GM19455 (cell line): ENCODE results near the gene ARHGEF2.
"Not testable (repeated sequence)": the region's sequence is repeated elsewhere in the genome, so short reads cannot be mapped to it uniquely, and the experiment has no call there.

ENCODE experiments used
- ATAC-seq: cut with Tn5 transposase; IDR thresholded peaks from one replicate; pipeline ENCODE4 v1.9.1; 2021; ENCODE audit not compliant: unreplicated experiment

ARHGEF2 gene

DNA sequence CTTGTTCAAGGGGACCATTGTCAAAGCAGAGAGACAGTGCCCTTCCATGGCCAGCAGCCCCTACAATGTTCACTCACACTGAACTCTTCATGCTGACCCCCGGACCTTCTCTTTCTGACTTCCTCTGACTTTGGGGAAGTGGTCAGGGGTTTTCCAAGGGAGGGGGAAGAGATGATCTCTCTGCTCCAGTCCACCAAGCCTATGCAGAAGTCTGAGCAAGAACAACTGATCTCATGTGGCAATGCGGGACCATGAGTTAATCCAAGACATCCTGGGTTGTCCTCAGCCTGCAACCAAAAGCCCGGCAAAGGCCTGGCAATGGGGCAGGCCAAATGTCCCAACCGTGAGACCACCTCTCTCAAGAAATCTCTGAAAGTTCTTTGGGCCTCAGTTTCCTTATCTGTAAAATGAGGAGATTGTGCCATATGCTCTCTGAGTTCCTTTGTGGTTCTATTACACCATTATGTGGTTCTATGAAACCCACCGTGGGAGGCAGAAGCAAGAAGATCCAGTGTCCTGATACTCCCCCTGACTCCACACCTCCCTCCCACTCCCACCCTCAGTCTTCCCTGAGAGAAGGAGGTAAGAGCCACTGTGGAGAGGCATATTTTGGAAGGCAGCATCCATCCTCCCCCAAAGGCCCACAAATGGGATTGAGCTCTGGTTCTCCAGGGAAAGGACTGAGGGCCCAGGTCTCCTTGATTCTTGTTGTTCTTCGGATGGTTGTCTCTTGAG is 11.8 kb upstream of the ARHGEF2 start:
- no peak for ATAC-seq

DNA sequence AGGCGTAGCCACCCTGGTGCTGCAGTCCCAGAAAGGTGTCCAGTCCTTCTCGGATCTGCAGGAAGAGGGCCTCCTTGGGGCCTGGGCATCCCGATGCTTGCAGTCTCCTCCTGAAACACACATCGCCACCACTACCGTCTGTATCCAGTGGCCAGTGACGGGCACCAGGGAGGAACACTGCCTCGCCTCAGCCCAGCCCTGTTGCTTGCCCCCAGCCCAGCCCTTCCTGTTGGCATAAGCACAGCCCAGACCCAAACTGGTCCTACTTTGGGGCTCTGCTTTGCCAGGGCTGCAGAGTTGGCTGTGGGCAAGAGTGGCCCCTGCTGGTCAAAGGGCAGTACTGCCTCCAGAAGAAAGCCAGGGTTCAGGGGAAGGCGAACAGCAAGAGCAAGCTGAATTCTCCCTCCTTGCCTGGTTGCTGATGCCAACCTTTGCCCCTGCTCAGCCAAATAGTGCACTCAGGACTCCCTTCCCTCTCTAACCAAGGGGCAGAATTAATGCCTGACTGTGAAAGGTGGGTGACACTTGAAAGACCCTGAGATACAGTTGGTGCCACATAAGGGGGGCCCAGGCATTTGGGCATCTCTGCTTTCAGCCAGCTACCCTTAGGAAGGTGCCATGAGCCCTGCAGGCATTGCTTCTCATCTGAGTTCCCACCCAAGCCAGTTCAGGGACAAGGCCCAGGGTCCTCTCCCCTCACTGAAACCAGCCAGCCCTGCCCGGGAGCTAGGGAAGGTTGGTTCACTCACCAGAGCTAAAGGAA is 11.1 kb upstream of the ARHGEF2 start:
- peak; percentile 55 for ATAC-seq

DNA sequence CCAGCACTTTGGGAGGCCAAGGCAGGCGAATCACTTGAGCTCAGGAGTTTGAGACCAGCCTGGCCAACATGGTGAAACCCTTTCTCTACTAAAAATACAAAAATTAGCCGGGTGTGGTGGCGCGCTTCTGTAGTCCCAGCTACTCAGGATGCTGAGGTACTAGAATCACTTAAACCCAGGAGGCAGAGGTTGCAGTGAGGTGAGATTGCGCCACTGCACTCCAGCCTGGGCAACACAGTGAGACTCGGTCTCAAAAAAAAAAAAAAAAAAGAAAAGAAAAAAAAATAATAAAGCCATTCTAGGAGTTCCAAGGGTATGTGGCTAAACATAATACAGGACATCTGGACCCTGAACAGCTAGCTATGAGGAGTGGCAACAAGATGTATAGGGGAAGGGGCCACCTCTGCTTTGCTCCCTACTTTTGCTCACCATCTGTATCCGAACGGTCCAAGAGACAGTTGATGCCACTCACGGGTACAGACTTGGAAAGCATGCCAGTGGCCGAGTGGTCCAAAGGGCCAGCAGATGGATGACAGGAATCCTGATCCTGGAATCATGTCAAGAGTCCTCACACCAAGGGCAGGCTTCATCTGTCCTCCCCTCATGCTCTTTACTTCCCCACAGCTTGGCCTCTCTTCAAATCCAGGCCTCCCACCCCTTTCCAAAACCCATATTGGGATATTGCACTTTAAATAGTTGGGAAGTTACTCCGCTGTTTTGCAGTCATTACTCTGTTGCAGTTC is 6.7 kb upstream of the ARHGEF2 start:
- not testable (repeated sequence) for ATAC-seq

DNA sequence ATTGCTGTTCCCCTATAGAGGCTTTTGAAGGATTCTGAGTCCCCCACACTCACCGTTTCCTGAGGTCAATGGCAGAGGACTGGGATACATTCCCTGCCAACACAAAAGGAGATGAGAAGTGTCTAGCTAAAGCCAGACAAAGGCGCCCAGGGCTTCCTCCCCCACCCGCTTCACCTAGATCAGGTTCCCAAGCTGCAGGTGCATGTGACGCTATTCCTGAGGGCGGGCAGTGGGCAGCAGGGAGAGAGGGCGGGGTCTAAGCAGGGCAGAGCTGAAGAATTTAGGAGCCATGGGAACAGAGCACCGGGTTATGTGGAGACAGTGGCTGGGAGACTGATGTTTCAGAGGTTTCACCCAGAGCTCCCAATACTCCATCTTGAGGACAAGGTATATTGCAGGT is 6.0 kb upstream of the ARHGEF2 start:
- ATAC-seq: no peak

DNA sequence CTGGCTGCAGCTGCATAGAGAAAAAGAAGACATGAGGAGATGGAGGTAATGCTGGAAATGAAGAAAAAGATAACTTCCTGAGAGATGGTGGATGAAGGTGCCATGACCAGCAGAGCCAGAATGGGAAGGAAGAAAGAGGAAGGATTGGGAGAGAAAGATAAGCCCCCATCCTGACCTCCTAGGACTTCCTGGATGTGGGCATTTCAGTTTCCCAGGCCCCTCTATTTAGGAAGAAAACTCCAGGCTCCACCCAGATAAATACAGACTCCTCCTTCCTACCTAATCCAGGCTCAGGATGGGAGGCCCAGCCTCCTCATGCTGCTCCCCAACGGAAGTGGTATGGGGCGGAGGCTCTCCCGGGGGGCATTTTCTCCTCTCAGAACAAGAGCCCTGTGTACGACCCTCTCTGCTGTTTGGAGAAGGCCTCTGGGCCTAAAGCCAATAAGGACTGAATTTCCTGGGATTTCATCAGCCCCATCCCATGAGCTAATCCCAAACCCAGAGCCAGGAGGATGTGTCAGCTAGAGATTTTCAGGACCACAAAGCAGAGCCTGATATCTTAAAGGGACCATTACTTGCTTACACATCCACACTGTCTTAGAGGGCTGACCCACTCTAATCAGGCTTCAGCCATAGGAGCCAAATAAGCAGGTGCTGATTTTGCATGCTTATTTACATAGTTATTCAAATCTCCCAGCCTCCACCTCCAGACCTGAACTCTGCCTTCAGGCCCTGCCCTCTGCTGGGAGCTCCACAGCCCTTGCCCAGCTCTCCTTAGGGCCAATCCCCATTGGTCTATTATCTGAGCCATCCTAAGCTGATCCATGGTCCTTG is 5.1 kb upstream of the ARHGEF2 start:
- ATAC-seq: no peak

DNA sequence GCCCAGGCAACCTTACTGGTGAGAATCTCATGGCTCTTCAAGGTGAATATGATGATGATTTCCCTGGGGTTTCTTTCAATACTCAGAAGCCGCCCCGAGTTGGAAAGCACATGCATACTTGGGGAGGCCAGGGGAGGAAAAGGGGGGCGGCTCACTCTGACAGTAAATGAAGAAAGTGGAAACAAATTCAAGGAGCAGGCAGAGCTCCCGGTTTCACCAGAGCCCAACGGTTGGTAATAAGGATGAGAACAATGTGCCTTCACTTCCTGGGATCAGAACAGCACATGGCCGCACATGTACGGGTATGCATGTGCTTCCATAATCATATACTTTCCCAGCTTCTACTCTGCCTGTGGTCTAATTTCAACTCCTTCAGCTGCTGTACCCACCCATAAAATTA is 3.8 kb upstream of the ARHGEF2 start:
- no peak for ATAC-seq

DNA sequence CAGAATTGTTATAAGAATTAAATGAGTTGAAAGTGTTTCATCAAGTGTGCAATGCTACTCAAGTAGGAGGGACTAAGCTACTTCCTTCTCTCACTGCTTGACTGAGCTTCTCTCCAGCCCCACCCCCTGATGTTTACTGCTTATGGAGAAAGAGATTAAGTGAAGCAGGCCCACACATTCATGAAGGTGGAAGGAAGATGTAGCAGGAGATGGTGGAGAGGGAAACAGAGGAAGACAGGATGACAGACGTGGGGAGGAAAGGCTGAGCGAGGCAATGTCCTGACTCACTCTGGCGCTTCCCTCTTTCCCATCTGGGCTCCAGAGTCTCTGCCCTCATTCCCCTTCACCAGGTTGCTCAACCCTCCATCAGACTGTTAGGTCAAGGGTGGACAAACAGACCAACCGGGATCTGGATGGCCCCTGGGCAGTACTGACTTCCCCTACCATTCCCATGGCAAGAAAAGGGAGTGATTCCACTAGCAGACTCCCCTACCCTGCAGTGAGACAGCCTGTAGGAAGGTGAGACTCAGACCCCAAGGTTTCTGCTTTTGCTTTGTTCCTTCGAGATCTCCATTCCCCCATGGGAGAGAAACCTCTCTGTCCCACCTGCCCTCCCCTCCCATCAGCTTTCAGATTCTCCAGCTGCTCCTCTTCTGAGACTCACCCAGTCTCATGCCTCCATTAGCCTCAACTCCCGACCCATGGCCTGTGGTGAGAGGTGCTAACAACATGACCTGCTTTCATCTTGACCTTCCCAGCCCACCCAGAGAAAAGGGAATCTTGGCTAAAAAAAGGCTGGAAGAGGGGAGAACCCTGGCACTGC is 3.1 kb upstream of the ARHGEF2 start:
- ATAC-seq: no peak

DNA sequence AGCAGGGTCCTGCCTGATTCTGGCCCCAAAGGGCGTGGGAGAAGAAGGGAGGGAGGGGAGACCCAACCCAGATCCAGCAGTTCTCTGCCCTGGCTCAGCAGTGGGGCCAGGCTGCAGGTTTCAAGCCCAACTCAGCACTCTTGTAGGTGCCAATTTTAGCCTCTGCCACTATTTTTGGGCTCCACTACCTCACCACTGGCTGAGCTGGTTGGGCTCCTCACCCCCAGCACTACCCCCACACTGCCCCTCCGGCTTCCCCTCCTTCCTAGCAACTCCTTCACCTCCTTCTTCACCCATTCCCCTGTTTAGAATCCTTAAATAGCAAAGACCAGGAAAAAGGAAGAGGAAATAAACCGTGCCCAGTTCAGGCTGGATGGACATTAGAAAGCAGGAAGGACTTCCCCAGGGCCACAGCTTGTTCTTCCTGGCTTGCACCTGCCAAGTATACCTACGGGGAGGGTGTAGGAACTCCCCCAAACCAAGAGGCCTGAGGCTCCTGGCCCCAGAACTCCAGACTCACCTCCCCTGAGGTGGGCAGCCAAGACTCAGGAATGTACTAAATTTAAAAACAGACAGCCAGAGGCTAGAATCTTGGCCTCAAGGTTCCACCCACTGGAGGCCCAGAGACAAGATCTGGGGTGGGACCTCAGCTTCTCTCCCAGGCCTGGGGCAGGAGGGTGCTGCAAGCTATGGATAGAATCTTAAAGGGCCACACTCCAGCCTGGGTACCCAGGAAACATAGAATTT is 1.4 kb upstream of the ARHGEF2 start:
- no peak for ATAC-seq

DNA sequence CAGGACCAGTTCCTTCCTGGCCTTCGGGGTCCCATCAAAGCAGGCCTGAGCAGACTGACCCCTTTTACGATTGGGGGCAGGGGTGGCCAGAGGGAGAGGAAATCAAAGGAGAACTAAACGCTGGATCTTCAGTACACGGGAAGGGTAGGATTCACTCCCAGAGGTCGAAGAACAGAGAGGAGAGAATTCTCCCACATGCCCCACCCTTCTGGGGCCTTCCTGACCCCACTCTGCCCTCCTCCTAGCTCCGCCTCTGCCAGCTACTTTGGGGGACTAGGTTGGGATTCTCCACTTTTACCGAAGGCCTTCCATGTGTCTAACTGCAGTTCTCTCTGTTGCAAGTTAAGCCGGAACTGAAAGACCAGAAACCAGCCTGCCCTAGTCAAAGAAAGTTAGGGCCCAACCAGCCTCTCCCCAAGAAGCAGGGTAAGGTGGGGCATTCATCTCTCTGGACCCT is 654 bp upstream of the ARHGEF2 start:
- no peak for ATAC-seq

DNA sequence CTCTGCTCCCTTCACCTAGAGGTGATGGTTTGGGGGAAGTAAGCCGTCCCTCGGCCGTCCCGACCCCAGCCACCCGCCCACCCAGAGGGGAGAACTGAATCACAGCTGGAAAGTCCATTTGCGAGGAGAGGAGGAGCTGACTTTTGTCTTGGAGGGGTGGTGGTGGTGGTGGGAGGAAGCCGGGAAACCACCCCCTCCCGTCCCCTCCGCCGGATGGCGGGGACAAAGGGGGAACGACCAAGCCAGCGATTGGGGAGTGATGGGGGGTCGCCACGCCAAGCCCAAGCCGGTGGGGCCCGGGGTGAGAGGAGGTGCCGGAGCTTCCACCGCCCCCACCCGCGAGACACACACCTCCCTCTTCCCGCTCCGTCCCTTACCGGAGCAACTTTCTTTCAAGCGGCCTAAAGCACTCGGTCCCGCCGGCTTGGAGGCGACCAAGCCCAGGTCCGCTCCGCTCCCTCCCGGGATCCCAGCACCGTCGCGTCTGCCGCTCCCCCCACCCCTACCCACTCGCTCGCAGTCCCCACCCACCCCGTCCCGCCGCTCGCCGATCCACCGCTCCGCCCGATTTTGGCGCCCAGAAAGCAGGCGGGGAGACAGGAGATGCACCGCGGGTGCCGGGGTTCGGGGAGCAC is 540 bp downstream of the ARHGEF2 start:
- no peak for ATAC-seq

DNA sequence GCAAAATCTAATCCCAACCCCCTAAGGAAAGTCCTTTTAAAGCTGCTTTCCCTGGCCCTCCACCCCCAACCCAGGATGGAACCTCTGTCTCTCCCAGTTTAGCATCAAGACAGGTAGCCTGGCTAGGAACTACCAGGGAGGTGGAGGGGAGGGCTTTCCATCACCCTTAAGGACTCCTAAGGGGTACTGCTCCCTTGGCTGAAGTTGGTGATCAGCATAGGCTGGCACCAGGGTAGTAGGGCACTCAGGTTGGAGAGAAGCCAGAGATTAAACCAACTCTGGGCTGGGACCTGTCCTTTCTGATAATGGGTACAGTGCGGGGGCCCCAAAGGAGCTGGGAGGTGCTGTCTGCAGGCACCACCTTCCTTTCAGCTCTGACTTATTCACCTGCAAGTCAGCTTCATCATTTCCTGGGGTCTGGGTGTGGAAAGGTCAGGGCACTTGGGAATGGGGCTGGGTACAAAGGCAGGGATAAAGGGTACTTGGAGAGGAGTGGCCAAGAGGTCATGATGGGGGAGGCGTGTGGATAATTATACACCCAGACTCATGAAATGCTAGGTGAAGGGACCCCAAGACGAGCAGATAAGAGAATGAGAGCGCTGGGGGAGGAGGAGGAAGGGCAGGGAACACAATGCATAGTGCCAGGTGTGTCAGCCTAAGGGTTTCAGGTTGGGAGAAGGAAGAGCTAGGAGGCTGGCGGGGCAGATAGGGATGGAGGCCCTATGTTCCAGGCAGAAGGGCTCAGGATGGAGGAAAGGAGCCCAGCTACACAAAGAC is 1.2 kb downstream of the ARHGEF2 start:
- no peak for ATAC-seq

DNA sequence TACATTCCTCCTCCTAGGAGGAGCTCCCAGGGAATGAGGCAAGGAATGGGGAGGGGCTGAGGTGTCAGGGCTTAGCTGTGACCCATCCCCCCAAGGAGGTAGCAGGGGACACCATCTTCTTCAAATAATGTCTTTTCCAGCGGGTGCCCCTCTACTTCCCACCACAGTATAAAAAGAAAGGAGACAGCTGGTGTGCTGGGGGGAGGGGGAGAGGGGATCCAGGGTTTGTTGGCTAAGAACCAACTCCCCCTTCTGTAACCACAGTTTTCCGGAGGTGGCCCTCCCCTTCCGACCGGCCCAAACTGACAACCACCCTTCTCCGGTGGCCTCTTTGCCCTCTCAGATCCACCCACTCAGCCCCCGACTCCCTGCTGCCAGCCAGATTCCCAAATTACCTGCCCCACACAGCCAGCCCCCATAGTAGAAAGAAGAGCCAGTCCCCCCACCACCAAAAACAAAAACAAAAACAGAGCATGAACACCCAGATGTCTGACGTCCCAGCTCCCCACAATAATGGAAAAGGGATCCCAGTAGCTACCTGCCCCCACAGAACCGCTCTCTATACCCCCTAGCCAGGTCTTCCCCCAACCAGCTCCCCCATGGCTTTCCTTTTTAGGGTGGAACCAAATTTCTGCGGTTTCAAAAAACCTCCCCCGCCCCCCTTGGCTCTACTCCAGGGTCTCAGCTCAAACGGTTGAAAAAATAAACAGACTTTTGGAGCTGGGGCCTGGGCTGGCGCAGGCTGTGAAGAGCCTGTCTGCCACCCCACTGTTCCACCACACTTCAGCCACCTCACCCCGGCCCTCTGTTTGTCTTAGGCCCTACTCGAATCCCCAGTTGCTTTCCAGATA is 2.1 kb downstream of the ARHGEF2 start:
- no peak for ATAC-seq

DNA sequence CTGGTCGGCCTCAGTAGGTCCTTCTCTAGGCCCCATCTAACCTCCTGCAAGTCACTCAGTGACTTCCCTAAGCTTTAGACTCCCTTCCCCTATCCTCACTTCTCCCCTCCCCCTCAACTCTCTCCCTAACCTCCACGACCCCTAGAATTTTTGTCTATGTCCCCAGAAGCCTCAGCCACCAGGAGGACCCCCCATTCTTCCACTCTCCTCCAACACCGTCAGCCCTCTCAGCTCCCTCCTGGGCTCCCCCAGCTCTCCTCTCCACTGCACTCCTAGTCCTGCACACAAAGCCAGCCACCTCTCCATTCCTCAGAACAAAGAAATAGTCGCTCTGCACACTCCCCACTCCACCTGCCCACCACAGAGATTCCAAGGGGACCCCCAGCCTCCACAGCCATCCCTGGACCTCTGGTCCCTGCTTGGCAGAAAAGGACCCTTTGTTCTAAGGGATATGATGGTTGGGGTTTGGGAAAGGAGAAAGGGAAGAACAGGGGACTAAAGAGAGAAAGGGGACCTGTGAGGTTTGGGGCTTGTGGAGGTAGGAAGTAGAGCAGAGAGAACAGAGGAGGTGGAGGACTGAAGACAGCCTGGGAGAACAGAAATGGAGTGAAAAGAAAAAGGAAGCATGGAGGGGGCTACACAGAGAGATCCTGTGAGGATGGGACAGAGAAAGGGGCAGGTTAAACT is 2.8 kb downstream of the ARHGEF2 start:
- no peak for ATAC-seq

DNA sequence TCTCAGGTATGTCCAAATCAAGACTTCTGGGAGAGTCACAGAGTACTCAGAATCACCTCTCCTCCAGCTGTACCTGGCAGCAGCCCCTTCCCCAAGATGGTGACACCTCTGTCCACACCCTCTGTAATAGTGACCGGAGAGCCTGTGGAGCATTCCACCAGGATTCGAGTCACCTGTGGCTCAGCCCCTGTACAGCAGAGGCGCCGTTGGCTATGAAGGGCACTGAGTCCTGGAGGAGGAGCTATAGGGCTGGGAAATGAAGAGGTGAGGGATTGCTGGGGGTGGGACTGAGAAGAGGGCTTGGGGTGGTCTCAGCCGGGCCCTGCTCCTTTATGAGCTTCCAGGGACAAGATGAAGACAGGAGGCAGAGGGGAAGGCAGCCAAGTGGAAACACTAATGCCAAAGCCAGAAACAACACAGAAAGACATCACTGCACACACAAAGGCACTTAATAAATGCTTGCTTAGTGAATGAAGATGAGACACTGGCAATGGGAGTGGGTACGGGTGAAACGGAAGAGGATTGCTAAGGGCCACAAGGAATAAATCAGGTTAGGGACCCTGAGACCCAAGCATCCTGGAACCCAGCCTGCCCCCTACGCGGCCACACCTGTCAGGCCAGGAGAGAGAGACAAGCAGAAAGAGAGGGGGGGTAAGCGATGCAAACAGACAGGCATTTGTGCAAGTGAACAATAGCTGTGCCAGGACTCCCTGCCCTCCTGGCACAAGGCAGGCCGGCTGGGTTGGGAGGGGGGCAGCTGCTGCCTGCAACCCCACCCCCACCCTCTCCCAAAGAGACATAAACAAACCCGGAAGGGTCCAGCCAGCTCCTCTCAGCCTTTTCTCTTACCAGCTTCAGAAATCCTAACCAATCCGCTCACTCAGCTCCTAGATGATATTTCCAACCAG is 3.9 kb downstream of the ARHGEF2 start:
- ATAC-seq: no peak

DNA sequence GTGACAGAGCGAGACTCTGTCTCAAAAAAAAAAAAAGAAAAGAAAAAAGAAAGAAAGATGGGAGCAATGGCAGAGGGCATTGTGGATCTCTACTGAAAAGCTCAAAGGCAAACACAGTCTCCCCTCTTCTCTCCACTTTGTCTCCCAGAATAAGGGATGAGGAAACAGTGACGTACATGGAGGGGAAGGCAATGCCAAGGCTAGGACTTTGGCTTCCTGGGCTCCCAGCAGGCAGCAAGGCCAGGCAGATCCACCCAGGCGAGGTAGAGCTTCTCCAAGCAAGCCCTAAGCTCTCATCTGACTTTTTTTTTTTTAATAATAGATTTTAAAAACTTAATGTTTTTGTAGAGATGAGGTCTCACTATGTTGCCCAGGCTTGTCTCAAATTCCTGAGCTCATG is 4.6 kb downstream of the ARHGEF2 start:
- ATAC-seq: no peak
